ENCODE data around the gene TCEAL6.

Gene TCEAL6

GRCh38 chrX:102113367-102113766, 28.9 kb downstream of the TCEAL6 start:
- in situ Hi-C loops (cut with HindIII; ENCODE audit: low pct_ligation_motif_present, low sequenced_read_pairs): no loop called here
- Histone ChIP-seq H3K36me3 (replicated peaks) (no peaks in the 10 kb centered on the region), H3K27me3 (replicated peaks) (no peaks in the 10 kb centered on the region), H3K27ac (no peak overlapping the region), H3K4me3 (ENCODE audit: low read depth, low read length) (no peak overlapping the region)
- no peak for DNase-seq
- TF ChIP-seq CTCF (IDR thresholded peaks at IDR 0.05; ENCODE audit: low read depth, low read length, missing control alignments): no peak
